HCT116 (cell line): ENCODE measurements around the gene RAB38. TPM values are rescaled to one million over a fixed set of nuclear protein-coding genes. Genes with fewer than 3 reads are reported as not detected.

ENCODE experiments used
- ATAC-seq: fragments of 200-7000 bp; cut with Tn5 transposase; 2 replicates; pipeline ENCODE4 v1.9.1; 2020; ENCODE audit warnings: mild to moderate bottlenecking, moderate library complexity
- BruUV-seq: library from RNA; stranded (reverse); fragments of 400-500 nt; replicated peaks from 2 replicates; lab custom pipeline; 2021; lab: Mats Ljungman, UMichigan
- CTCF ChIA-PET: fragments of 300-600 bp; sonication (Branson Sonifier 250); formaldehyde crosslinking; loops from one replicate; lab custom pipeline; 2021; ENCODE audit warnings: antibody characterized with exemption; lab: Charles Lee
- POLR2A ChIA-PET: fragments of 300-600, 350-600 bp; sonication (Branson Sonifier 250); formaldehyde crosslinking; loops from one replicate; lab custom pipeline; 2021; ENCODE audit warnings: antibody characterized with exemption; lab: Charles Lee
- RAD21 ChIA-PET, 2 experiments: fragments of 300-600 bp; sonication (Branson Sonifier 250); formaldehyde crosslinking; loops; one replicate each; lab custom pipeline; 2023; ENCODE audit warnings: low total read pairs in 2 of 2; ENCODE audit not compliant: uncharacterized antibody in 2 of 2, unreplicated experiment in 2 of 2, low non-redundant PET in 1 of 2; lab: Charles Lee
- DNase-seq: peaks from one replicate; pipeline ENCODE4 v3.0.0-alpha.2; 2010; ENCODE audit warnings: low read depth, low spot score
- H2AFZ ChIP-seq: fragments of 200-600 bp; shearing (Covaris generic), sonication (generic); 2 replicates; pipeline ENCODE4 v1.6.1; 2017; ENCODE audit warnings: low read depth, mixed run types, mixed read lengths, antibody characterized with exemption, low read length; ENCODE audit not compliant: poor library complexity, severe bottlenecking
- H3K27ac ChIP-seq: 2 replicates; pipeline ENCODE4 v1.5.1; 2012; ENCODE audit warnings: low read depth, low read length
- H3K27me3 ChIP-seq: fragments of 200-600 bp; sonication (generic); 2 replicates; pipeline ENCODE4 v1.6.1; 2016; ENCODE audit warnings: mixed run types, low read length, mixed read lengths; ENCODE audit not compliant: insufficient read depth
- H3K36me3 ChIP-seq, 2 experiments: fragments of 200-500 bp in 1 of 2; fragments of 200-600 bp in 1 of 2; sonication (Bioruptor generic) in 1 of 2; sonication (generic) in 1 of 2; 2 replicates each; pipeline versions ENCODE4 v1.5.1 to v1.6.1; 2014 to 2016; ENCODE audit warnings: low read length in 2 of 2, inconsistent platforms in 1 of 2, mixed read lengths in 1 of 2, mixed run types in 1 of 2; ENCODE audit not compliant: insufficient read depth in 2 of 2, control insufficient read depth in 1 of 2
- H3K4me1 ChIP-seq, 2 experiments: fragments of 200-600 bp in 1 of 2; sonication (generic) in 1 of 2; 2 replicates each; pipeline versions ENCODE4 v1.5.1 to v1.6.1; 2012 to 2017; ENCODE audit warnings: low read length in 2 of 2, inconsistent platforms in 1 of 2, mild to moderate bottlenecking in 1 of 2, mixed read lengths in 1 of 2, mixed run types in 1 of 2, moderate library complexity in 1 of 2; ENCODE audit not compliant: insufficient read depth in 2 of 2, control insufficient read depth in 1 of 2
- H3K4me2 ChIP-seq: fragments of 200-600 bp; sonication (generic); 2 replicates; pipeline ENCODE4 v1.6.1; 2017; ENCODE audit warnings: mixed run types, low read length, mixed read lengths
- H3K4me3 ChIP-seq, 2 experiments: fragments of 200-600 bp in 1 of 2; sonication (generic) in 1 of 2; replicated peaks in 1 of 2; 2 replicates each; pipeline ENCODE4 v1.5.1; 2011 to 2016; ENCODE audit warnings: low read length in 2 of 2, control low read depth in 1 of 2, low read depth in 1 of 2, mild to moderate bottlenecking in 1 of 2, mixed read lengths in 1 of 2, mixed run types in 1 of 2
- H3K79me2 ChIP-seq: fragments of 200-600 bp; sonication (generic); 2 replicates; pipeline ENCODE4 v1.6.1; 2017; ENCODE audit warnings: mild to moderate bottlenecking, mixed run types, low read length, moderate library complexity, mixed read lengths; ENCODE audit not compliant: insufficient read depth
- H3K9ac ChIP-seq: fragments of 200-600 bp; sonication (generic); 2 replicates; pipeline ENCODE4 v1.6.1; 2016; ENCODE audit warnings: low read length, mixed read lengths
- H3K9me2 ChIP-seq: fragments of 200-600 bp; sonication (generic), shearing (Covaris generic); 2 replicates; pipeline ENCODE4 v1.6.1; 2017; ENCODE audit warnings: mixed run types, mild to moderate bottlenecking, moderate library complexity; ENCODE audit not compliant: insufficient read depth
- H3K9me3 ChIP-seq, 2 experiments: fragments of 200-500 bp in 1 of 2; fragments of 200-600 bp in 1 of 2; sonication (Bioruptor generic) in 1 of 2; sonication (generic) in 1 of 2; 2 replicates each; pipeline ENCODE4 v1.6.1; 2014 to 2017; ENCODE audit warnings: low read length in 2 of 2, mixed read lengths in 2 of 2, inconsistent platforms in 1 of 2, low read depth in 1 of 2, mild to moderate bottlenecking in 1 of 2, mixed run types in 1 of 2, moderate library complexity in 1 of 2; ENCODE audit not compliant: control insufficient read depth in 1 of 2, insufficient read depth in 1 of 2
- H4K20me1 ChIP-seq: fragments of 200-600 bp; sonication (generic), shearing (Covaris generic); 2 replicates; pipeline ENCODE4 v1.6.1; 2017; ENCODE audit warnings: mixed run types, mild to moderate bottlenecking, moderate library complexity; ENCODE audit not compliant: insufficient read depth
- CBX3 ChIP-seq: IDR thresholded peaks from 2 replicates; pipeline ENCODE4 v1.6.1; 2012; ENCODE audit warnings: low read depth
- CEBPB ChIP-seq: IDR thresholded peaks from 2 replicates; pipeline ENCODE4 v1.6.1; 2012; ENCODE audit warnings: low read depth
- EGR1 ChIP-seq: IDR thresholded peaks from 2 replicates; pipeline ENCODE4 v1.6.1; 2012; ENCODE audit warnings: low read depth
- ELF1 ChIP-seq: IDR thresholded peaks from 2 replicates; pipeline ENCODE4 v1.6.1; 2012; ENCODE audit warnings: low read depth, borderline replicate concordance
- EZH2 ChIP-seq: fragments of 200-600 bp; sonication (generic); IDR thresholded peaks from 2 replicates; pipeline ENCODE4 v1.6.1; 2017; ENCODE audit warnings: antibody characterized with exemption, mixed run types
- FOSL1 ChIP-seq: IDR thresholded peaks from 2 replicates; pipeline ENCODE4 v1.6.1; 2012; ENCODE audit warnings: low read depth
- SIN3A ChIP-seq: IDR thresholded peaks from 2 replicates; pipeline ENCODE4 v1.6.1; 2012; ENCODE audit warnings: low read depth
- SRF ChIP-seq: IDR thresholded peaks from 2 replicates; pipeline ENCODE4 v1.6.1; 2012; ENCODE audit warnings: low read depth
- TCF7L2 ChIP-seq: IDR thresholded peaks from 2 replicates; pipeline ENCODE4 v1.7.0; 2011; ENCODE audit warnings: borderline replicate concordance, inconsistent platforms; ENCODE audit not compliant: insufficient read depth, insufficient read length; ENCODE audit errors: extremely low read depth
- YY1 ChIP-seq: IDR thresholded peaks from 2 replicates; pipeline ENCODE4 v1.6.1; 2011; ENCODE audit warnings: low read length, low read depth, moderate library complexity, mild to moderate bottlenecking; ENCODE audit not compliant: insufficient replicate concordance; ENCODE audit errors: extremely low read depth
- ZFX ChIP-seq: fragments of 450-650 bp; IDR thresholded peaks from 2 replicates; pipeline ENCODE4 v1.6.1; 2017
- ZNF274 ChIP-seq: fragments of 200-500 bp; sonication (Bioruptor generic); IDR thresholded peaks from 2 replicates; pipeline ENCODE4 v1.6.1; 2014; ENCODE audit warnings: mild to moderate bottlenecking, low read depth, low read length, inconsistent platforms
- intact Hi-C: fragments of 100-400 bp; cut with micrococcal nuclease; formaldehyde crosslinking; loops from 2 replicates; pipeline ENCODE4 v1.10.0; 2022
- total RNA-seq: library from RNA; stranded (reverse); gene quantifications from one replicate; pipeline ENCODE4 v1.2.1, GENCODE V29; 2021; ENCODE audit not compliant: unreplicated experiment
- TF ChIP-seq, protein P1 (sequence below), 3 experiments: fragments of 200-600 bp in 1 of 3; sonication (generic) in 1 of 3; IDR thresholded peaks in 2 of 3; conservative IDR thresholded peaks in 1 of 3; 2 replicates each; pipeline ENCODE4 v1.5.1; 2012 to 2017; ENCODE audit warnings: low read depth in 2 of 3, low read length in 2 of 3, antibody characterized with exemption in 1 of 3, borderline replicate concordance in 1 of 3, control low read depth in 1 of 3, mild to moderate bottlenecking in 1 of 3, mixed read lengths in 1 of 3, mixed run types in 1 of 3, moderate library complexity in 1 of 3; ENCODE audit not compliant: insufficient read depth in 1 of 3

Gene RAB38
- total RNA-seq, 1 experiment from 2014 or later, result 15.1 TPM

DNA sequence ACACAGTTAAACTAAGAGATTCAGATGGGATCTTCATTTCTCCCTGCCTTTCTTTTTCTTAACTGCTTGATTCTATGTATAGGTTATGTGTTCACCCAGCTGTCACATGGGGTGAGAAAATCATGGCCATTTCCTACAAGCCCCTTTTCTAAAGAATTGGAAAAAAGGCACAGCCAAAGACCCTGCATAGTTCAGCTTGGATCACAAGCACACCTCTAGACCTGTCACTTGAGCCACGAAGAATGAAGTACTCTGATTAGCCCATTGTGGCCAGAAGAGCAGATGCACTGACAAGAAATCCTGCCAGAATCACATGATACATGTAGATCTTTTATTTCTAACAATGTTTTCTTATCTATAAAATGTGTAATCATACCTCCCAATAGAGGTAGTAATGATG is 69.7 kb downstream of the RAB38 start:
- H3K4me3 ChIP-seq, result no peak overlapping the region
- intact Hi-C loops, result no loop called here
- H3K27me3 ChIP-seq, result no peaks in the 10 kb centered on the region
- DNase-seq (no peak), ATAC-seq (no peak)
- no TSS peak for BruUV-seq
- no peaks in the 10 kb centered on the region for H3K9me3 ChIP-seq
- RAD21 ChIA-PET, result interaction anchor here in 1 of 2 experiments (0.6 kb wide), 1 partner anchor 135 kb away, joined by 3 read pairs; no protein-coding TSS in a partner anchor
- H3K9me2 ChIP-seq, result no peaks in the 10 kb centered on the region
- H2AFZ ChIP-seq, result no peak overlapping the region
- H4K20me1 ChIP-seq, result no peaks in the 10 kb centered on the region
- no peaks in the 10 kb centered on the region for H3K79me2 ChIP-seq
- POLR2A ChIA-PET, result no interaction called here
- no peak overlapping the region for H3K9ac ChIP-seq
- H3K4me1 ChIP-seq, result peaks cover 0 to 10% of the 10 kb centered on the region in 2 experiments; a peak in 2 of 4 replicates
- no peak overlapping the region for H3K4me2 ChIP-seq
- no peak overlapping the region for H3K27ac ChIP-seq
- TF ChIP-seq, protein P1, sequence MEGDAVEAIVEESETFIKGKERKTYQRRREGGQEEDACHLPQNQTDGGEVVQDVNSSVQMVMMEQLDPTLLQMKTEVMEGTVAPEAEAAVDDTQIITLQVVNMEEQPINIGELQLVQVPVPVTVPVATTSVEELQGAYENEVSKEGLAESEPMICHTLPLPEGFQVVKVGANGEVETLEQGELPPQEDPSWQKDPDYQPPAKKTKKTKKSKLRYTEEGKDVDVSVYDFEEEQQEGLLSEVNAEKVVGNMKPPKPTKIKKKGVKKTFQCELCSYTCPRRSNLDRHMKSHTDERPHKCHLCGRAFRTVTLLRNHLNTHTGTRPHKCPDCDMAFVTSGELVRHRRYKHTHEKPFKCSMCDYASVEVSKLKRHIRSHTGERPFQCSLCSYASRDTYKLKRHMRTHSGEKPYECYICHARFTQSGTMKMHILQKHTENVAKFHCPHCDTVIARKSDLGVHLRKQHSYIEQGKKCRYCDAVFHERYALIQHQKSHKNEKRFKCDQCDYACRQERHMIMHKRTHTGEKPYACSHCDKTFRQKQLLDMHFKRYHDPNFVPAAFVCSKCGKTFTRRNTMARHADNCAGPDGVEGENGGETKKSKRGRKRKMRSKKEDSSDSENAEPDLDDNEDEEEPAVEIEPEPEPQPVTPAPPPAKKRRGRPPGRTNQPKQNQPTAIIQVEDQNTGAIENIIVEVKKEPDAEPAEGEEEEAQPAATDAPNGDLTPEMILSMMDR (IDR thresholded peaks at IDR 0.05 in 2 of 3, conservative IDR thresholded peaks at IDR 0.05 in 1 of 3; ENCODE audit: borderline replicate concordance in 1 of 3, insufficient read depth in 1 of 3, low read depth in 2 of 3, low read length in 2 of 3), result no peak
- TF ChIP-seq ZNF274 (no peak), FOSL1 (no peak), ELF1 (no peak), CEBPB (no peak), ZFX (no peak), SIN3A (no peak), SRF (no peak), EGR1 (no peak), EZH2 (no peak), CBX3 (no peak), TCF7L2 (no peak), YY1 (no peak)
- CTCF ChIA-PET, result no interaction called here
- H3K36me3 ChIP-seq, result no peaks in the 10 kb centered on the region
